Astrocyte (in vitro differentiated cells and primary cell): ENCODE data around the gene ABCC11. TPM values are rescaled to one million over a fixed set of nuclear protein-coding genes. Genes with fewer than 3 reads are reported as not detected.

ENCODE experiments used
- DNase-seq: peaks from one replicate; pipeline ENCODE4 v3.0.0-alpha.2; 2010; ENCODE audit warnings: low read depth
- FAIRE-seq: peaks from 2 replicates; lab custom pipeline; 2011; peaks lifted over from hg19 to GRCh38; lab: Jason Lieb, UNC
- H2AFZ ChIP-seq: 2 replicates; pipeline ENCODE4 v1.6.0; 2012; ENCODE audit warnings: low read depth, low read length, inconsistent platforms
- H3K27ac ChIP-seq: 2 replicates; pipeline ENCODE4 v1.5.1; 2011; ENCODE audit warnings: low read depth, low read length, inconsistent platforms
- H3K27me3 ChIP-seq: 2 replicates; pipeline ENCODE4 v1.6.0; 2011; ENCODE audit warnings: low read length, inconsistent platforms; ENCODE audit not compliant: insufficient read depth
- H3K36me3 ChIP-seq: 2 replicates; pipeline ENCODE4 v1.5.1; 2011; ENCODE audit warnings: low read length, inconsistent platforms; ENCODE audit not compliant: insufficient read depth
- H3K4me1 ChIP-seq: 2 replicates; pipeline ENCODE4 v1.5.1; 2011; ENCODE audit warnings: low read length, inconsistent platforms; ENCODE audit not compliant: insufficient read depth
- H3K4me2 ChIP-seq: 2 replicates; pipeline ENCODE4 v1.6.0; 2012; ENCODE audit warnings: low read length, inconsistent platforms
- H3K4me3 ChIP-seq: 2 replicates; pipeline ENCODE4 v1.5.1; 2011; ENCODE audit warnings: low read depth, mild to moderate bottlenecking, low read length, inconsistent platforms; ENCODE audit not compliant: insufficient read depth
- H3K79me2 ChIP-seq: 2 replicates; pipeline ENCODE4 v1.6.0; 2012; ENCODE audit warnings: mild to moderate bottlenecking, low read length, inconsistent platforms; ENCODE audit not compliant: insufficient read depth
- H3K9ac ChIP-seq: 2 replicates; pipeline ENCODE4 v1.6.0; 2012; ENCODE audit warnings: mild to moderate bottlenecking, low read length, inconsistent platforms
- H3K9me3 ChIP-seq: 2 replicates; pipeline ENCODE4 v1.5.1; 2012; ENCODE audit warnings: low read depth, mild to moderate bottlenecking, low read length, inconsistent platforms; ENCODE audit not compliant: insufficient read depth
- H4K20me1 ChIP-seq: 2 replicates; pipeline ENCODE4 v1.6.0; 2012; ENCODE audit warnings: low read length, inconsistent platforms; ENCODE audit not compliant: insufficient read depth
- H3K27ac Mint-ChIP-seq: one replicate; pipeline ENCODE4 v1.8.0; 2021; ENCODE audit warnings: mild to moderate bottlenecking, mixed read lengths; ENCODE audit not compliant: unreplicated experiment
- H3K27me3 Mint-ChIP-seq: one replicate; pipeline ENCODE4 v1.8.0; 2021; ENCODE audit warnings: low read depth, mixed read lengths; ENCODE audit not compliant: unreplicated experiment
- H3K36me3 Mint-ChIP-seq: one replicate; pipeline ENCODE4 v1.8.0; 2021; ENCODE audit warnings: low read depth, mixed read lengths; ENCODE audit not compliant: unreplicated experiment
- H3K4me1 Mint-ChIP-seq: one replicate; pipeline ENCODE4 v1.8.0; 2021; ENCODE audit warnings: low read depth, mixed read lengths; ENCODE audit not compliant: unreplicated experiment
- H3K4me3 Mint-ChIP-seq: one replicate; pipeline ENCODE4 v1.8.0; 2021; ENCODE audit warnings: mild to moderate bottlenecking, moderate library complexity, mixed read lengths; ENCODE audit not compliant: unreplicated experiment
- H3K9me3 Mint-ChIP-seq: one replicate; pipeline ENCODE4 v1.8.0; 2021; ENCODE audit warnings: mild to moderate bottlenecking, mixed read lengths; ENCODE audit not compliant: unreplicated experiment
- EZH2 ChIP-seq: IDR thresholded peaks from 2 replicates; pipeline ENCODE4 v1.6.1; 2012; ENCODE audit warnings: mild to moderate bottlenecking, low read length, inconsistent platforms; ENCODE audit not compliant: insufficient read depth
- total RNA-seq: library from RNA; stranded (reverse); gene quantifications from 2 replicates; pipeline ENCODE4 v1.2.1, GENCODE V29; 2021
- TF ChIP-seq, protein P1 (sequence below): IDR thresholded peaks from 2 replicates; pipeline ENCODE4 v1.5.1; 2011; ENCODE audit warnings: low read depth, mild to moderate bottlenecking, inconsistent platforms, low read length, moderate library complexity; ENCODE audit not compliant: insufficient read depth

The ABCC11 gene
- total RNA-seq, 1 donor from 2014 or later: 0.32 TPM

DNA sequence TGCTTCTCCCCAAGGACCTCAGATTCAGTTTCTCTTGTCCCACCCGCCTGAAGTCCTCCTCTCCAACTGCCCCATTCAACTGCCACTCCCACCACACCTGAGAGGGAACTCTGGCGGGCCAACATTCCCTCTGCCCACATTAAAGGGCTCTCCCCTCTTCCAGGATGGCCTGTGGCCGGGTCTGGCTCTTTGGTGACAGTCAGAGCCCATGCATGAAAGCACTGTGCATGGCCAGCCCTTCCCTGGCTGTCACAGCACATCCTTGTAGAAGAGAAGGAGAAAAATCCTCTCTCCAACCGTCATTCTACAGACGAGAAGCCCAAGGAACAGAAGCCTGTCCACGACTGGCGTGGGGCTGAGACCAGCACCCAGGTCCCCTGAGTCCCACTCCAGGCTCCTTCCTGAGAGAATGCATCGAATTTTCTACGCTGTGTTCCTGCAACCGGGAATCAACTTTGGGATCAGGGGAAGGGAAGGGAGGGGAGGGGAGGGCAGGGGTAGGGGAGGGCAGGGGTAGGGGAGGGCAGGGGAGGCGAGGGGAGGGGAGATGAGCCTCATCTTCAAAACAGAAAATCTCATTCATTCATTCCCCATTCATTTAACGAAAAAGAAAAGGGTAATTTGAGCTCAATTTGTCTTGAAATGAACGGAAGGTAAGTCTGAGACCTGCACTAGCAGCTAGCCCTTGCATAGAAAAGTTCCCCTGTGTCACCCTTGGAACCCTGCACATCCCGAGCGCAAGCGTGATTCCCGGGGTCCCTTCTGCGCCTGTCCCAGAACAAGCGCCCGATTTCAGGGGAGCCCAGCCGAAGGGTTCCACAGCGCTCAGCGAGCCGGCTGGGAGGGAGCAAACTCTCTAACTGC lies 91.2 kb downstream of the ABCC11 start, which contains the start of gene ABCC12:
Gene ABCC12 (minus strand): TSS at position 68 of the 864 bp plus-strand sequence. CDS start 9,569 bp downstream, outside the sequence.
- no peaks in the 10 kb centered on the region for H3K9me3 ChIP-seq
- TF ChIP-seq, protein P1, sequence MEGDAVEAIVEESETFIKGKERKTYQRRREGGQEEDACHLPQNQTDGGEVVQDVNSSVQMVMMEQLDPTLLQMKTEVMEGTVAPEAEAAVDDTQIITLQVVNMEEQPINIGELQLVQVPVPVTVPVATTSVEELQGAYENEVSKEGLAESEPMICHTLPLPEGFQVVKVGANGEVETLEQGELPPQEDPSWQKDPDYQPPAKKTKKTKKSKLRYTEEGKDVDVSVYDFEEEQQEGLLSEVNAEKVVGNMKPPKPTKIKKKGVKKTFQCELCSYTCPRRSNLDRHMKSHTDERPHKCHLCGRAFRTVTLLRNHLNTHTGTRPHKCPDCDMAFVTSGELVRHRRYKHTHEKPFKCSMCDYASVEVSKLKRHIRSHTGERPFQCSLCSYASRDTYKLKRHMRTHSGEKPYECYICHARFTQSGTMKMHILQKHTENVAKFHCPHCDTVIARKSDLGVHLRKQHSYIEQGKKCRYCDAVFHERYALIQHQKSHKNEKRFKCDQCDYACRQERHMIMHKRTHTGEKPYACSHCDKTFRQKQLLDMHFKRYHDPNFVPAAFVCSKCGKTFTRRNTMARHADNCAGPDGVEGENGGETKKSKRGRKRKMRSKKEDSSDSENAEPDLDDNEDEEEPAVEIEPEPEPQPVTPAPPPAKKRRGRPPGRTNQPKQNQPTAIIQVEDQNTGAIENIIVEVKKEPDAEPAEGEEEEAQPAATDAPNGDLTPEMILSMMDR: no peak
- H4K20me1 ChIP-seq: no peaks in the 10 kb centered on the region
- H3K36me3 ChIP-seq: no peaks in the 10 kb centered on the region
- H3K27me3 ChIP-seq: no peaks in the 10 kb centered on the region
- no peak within 1 kb of the TSS for H3K4me3 Mint-ChIP-seq
- no peaks in the 10 kb centered on the region for H3K79me2 ChIP-seq
- no peak within 1 kb of the TSS for H3K27ac ChIP-seq
- peaks cover 3% of the 10 kb centered on the region for H3K9me3 Mint-ChIP-seq
- no peak within 1 kb of the TSS for H3K4me3 ChIP-seq
- H3K4me1 Mint-ChIP-seq: peaks cover 10% of the 10 kb centered on the region
- no peak within 1 kb of the TSS for H3K27ac Mint-ChIP-seq
- no peak for FAIRE-seq
- peak within 1 kb of the TSS; percentile 24 for H2AFZ ChIP-seq
- peak within 1 kb of the TSS; percentile 64 for H3K4me2 ChIP-seq
- no peak for DNase-seq
- H3K4me1 ChIP-seq: peaks cover 13% of the 10 kb centered on the region
- peaks cover 13% of the 10 kb centered on the region for H3K27me3 Mint-ChIP-seq
- H3K36me3 Mint-ChIP-seq: no peaks in the 10 kb centered on the region
- H3K9ac ChIP-seq: no peak within 1 kb of the TSS

DNA sequence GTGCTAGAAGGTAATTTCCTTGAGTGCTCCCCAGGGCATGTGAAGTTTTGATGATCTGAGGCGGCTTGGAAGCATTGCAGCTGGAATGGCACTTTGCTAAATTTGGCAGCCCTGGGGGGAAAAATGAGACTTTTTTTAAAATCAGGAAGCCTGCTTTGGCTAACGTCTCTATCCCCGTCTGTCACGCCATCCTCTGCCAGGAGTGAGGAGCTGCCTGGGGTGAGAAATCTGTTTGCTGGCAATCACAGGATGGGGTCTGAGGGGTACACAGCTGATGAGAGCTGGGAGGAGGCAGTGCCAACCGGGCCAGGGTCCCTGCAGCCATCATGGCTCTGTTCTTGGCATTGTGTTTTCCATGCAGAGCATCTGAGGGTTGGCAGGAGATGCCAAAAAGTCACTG lies 93.6 kb downstream of the ABCC11 start:
- peaks cover 11% of the 10 kb centered on the region for H3K27me3 Mint-ChIP-seq
- no peak overlapping the region for H3K27ac Mint-ChIP-seq
- Histone ChIP-seq H3K27ac (no peak overlapping the region), H2AFZ (no peak overlapping the region), H3K9ac (no peak overlapping the region), H4K20me1 (no peaks in the 10 kb centered on the region), H3K36me3 (no peaks in the 10 kb centered on the region), H3K27me3 (no peaks in the 10 kb centered on the region), H3K4me3 (no peak overlapping the region), H3K4me2 (no peak overlapping the region), H3K79me2 (no peaks in the 10 kb centered on the region), H3K4me1 (peaks cover 12% of the 10 kb centered on the region), H3K9me3 (no peaks in the 10 kb centered on the region)
- TF ChIP-seq EZH2: no peak
- TF ChIP-seq, protein P1: no peak
- H3K4me3 Mint-ChIP-seq: no peak overlapping the region
- FAIRE-seq (no peak), DNase-seq (no peak)
- peaks cover 10% of the 10 kb centered on the region for H3K4me1 Mint-ChIP-seq
- peaks cover under 1% of the 10 kb centered on the region for H3K9me3 Mint-ChIP-seq
- H3K36me3 Mint-ChIP-seq: no peaks in the 10 kb centered on the region

DNA sequence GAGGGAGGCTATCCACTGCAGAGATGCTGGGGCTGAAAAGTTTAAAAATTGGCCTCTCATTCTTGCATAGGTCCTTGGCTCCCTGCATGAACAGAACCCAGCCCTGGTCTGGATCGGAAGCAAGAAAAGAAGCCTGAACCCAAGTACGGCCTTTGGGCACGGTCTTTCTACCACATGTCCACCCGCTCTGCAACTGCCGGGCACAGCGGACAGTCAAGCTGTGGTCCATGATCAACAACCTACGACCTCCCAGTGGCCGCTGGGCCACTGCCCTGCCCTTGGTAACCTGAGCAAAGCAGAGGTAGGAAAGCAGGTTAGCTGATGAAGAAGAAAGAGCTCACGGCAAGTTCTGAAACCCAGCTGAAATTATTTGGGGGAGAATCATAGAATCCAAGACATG lies 95.1 kb downstream of the ABCC11 start:
- no peaks in the 10 kb centered on the region for H3K4me1 Mint-ChIP-seq
- Histone ChIP-seq H3K4me1 (no peaks in the 10 kb centered on the region), H3K79me2 (no peaks in the 10 kb centered on the region), H2AFZ (no peak overlapping the region), H4K20me1 (no peaks in the 10 kb centered on the region), H3K27me3 (no peaks in the 10 kb centered on the region), H3K36me3 (no peaks in the 10 kb centered on the region), H3K9ac (no peak overlapping the region), H3K9me3 (no peaks in the 10 kb centered on the region), H3K4me2 (no peak overlapping the region), H3K4me3 (no peak overlapping the region), H3K27ac (no peak overlapping the region)
- H3K4me3 Mint-ChIP-seq: no peak overlapping the region
- H3K36me3 Mint-ChIP-seq: no peaks in the 10 kb centered on the region
- DNase-seq: no peak
- H3K9me3 Mint-ChIP-seq: no peaks in the 10 kb centered on the region
- no peak overlapping the region for H3K27ac Mint-ChIP-seq
- peaks cover 12% of the 10 kb centered on the region for H3K27me3 Mint-ChIP-seq
- no peak for TF ChIP-seq EZH2
- TF ChIP-seq, protein P1: no peak
- FAIRE-seq: no peak
